Left forelimb (tissue), 1 donor: ENCODE data around the gene GABRR2.
A peak's percentile ranks its signal among the peaks of the same experiment; 100 is the strongest.

Experiments
- DNase-seq: peaks from one replicate; pipeline ENCODE4 v3.0.0-alpha.2; 2018; ENCODE audit warnings: low spot score

The GABRR2 gene

DNA sequence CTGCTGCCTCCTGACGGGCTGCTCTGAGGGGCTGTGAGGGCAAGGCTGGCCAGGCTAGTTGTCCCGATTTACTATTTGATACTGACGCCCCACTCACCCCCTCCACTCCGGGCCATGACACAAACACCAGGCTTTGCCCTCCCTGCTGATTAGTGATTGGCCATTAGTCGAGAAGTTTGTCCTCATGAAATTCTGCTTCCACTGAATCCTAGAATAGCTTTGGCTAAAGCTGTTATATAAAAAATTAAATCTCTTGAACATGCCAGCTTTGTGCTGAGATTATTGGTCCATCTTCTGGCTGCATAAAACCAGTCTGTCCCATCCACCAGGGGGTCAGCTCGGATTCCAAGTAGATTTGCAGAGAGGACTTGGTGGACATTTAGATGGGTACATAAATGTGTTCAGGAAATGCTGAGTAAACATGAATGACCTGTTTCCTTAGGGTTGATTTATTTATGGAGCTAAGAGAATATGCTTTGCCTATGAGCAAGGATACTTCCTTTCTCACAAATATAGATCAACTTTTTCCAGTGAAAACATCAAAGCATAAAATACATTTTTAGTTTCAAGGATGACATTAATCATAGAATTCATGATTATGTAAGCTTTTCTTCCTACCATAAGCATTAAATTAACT, at the start of gene GABRR2:
TSS of gene GABRR2 (minus strand) at position 51 of the 637 bp plus-strand sequence. CDS start 134 bp downstream, outside the sequence.
- DNase-seq, result no peak

DNA sequence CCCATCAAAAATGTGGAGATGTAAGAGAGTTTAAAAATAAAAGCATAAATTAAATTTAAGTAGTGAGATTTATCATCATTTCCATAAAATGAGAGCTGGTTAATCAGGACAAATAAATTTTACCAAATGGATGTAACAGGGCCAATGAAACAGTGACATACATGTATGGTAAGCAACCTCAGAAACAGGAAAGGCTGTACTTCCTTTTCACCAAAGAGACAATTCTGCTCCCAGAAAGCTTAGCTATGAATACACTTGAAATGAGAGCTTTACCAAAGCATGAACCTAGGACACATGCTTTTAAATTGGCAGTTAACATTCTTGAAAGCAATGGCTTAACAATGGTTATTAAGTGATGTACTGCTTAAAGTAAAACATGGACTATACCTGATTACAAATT, 49.5 kb upstream of the GABRR2 start:
- DNase-seq, result no peak

DNA sequence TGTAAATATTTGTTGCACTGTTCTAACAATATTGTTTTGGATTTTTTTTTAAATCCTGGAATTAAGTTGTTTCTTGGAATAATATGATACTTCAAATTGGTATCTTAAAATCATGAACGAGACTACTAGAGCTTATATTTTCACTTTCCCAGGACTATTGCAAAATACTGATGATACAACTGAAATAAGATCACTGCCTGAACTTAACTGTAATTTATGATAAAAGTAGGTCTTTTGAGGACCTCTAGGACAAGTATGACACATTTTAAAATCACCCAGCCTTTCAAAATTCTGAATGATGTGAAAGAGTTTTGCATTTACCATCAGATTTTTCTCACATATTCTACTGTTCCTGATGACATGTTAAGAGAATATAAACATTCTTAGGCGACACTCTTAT, 46.1 kb upstream of the GABRR2 start:
- DNase-seq, result no peak

DNA sequence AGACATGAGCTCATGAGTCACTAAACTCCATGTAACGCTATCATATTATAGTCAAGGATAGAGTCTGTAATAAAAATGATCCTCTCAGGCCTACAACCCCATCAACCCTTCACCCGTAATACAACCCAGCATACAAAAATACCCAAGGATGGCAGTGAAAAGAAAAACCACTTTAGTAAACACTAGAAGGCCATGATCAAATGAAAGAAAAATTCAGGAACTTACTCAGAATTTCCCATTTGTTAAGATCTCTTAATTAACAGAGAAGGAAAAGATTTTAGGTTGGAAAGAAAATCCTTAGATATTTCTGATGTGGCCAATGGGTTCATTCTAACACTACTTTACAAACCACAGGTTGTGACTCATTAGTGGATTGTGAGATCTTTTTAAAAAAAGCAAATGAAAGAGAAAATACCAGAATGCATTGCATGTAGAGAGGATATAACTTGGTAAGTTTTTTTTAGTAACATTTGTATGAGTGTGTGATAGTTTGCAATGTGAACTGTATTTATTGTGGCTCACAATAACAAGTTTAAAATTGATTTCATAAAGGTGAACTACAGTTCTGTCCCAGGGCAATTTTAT, 45.4 kb upstream of the GABRR2 start:
- no peak for DNase-seq

DNA sequence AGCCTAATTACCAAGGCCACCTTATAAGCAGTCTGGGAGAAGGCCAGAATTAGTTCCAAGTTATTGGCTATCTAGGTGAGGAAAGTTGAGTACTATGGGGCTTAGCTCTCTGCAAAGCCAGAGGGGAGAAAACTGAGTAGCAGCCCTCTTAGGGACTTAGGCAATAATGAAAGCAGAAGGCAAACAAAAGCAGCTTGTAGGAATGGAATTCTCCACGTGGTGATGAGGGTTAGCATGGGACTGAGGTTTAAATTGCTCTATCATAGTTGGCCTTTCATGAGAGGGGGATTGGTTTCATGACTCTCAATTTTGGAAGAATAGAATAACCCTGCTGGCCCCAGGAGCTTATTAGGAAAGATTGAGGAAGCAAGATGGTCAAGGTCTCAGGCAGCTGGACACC, 44.5 kb upstream of the GABRR2 start:
- no peak for DNase-seq

DNA sequence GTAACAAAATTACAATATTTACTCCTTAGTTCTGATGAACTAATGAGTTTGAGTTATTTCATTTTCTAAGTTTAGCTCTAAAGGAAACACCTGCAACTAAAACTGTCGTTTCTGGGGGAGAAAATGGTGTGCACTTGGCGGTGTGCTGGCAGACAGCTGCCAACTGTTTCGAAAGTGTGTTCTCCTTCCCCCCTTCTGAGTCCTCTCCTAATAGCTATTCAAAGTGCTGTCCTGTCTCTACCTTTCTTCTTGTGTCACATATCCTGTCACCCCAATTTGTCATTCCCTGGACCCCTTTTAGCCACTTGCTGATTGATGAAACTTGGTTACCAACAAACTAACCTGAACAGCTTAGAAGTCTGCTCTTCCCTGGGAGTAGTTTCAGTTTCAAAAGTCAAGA, 42.3 kb upstream of the GABRR2 start:
- DNase-seq, result no peak

DNA sequence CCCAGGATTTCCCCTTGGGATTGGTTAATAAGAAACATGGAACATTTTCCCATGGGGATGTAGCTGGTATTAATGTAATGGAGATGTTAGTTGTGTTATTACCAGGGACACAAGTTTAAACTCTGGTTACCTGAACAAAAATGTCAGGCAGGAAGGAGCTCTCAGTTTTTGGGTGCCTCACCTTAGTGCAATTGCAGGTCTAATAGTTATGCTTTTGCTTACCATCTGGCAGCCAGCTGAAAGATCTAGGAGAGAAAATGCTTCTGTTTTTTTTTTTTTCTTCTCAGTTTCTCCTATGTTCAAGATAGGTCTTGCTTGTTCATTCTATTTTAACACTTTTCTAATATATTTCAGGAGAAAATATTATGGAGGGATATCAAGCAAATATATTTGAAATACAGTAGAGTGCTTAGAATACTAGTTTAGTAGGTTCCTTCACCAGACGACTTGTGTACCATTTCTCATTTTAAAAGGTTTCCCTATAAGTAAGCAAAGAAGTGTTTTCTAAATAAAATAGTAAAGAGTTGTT, 41.6 kb upstream of the GABRR2 start:
- DNase-seq, result no peak

DNA sequence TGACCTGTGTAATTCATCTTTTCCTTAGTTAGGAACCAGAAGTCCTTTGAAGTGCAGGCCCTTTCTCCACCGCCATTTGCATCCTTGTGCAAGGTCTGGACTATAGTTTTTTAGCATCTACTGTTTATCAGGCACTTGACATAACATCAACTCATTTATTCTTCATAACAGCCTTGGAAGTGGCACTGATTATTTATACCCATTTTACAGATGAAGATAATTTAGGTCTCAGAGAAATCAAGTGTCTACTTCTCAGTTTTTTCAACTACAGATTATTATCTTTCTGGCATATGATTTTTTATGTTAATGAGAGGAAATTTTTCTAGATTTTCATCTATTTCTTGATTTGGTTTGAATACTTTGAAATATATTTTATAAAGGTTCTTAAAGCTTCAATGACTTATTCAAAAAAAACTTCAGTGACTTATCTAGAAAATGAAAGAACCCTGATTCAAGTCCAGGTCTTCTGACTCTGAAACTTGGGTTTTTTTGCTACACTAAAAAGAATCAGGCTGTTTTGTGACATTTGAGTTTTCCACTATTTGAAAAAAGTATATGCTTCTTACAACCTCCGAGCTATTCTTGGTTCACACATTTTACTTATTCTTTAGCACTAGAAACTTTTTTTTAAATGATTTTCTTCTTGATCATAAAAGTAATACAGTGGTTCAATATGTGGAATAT, 40.6 kb upstream of the GABRR2 start:
- no peak for DNase-seq

DNA sequence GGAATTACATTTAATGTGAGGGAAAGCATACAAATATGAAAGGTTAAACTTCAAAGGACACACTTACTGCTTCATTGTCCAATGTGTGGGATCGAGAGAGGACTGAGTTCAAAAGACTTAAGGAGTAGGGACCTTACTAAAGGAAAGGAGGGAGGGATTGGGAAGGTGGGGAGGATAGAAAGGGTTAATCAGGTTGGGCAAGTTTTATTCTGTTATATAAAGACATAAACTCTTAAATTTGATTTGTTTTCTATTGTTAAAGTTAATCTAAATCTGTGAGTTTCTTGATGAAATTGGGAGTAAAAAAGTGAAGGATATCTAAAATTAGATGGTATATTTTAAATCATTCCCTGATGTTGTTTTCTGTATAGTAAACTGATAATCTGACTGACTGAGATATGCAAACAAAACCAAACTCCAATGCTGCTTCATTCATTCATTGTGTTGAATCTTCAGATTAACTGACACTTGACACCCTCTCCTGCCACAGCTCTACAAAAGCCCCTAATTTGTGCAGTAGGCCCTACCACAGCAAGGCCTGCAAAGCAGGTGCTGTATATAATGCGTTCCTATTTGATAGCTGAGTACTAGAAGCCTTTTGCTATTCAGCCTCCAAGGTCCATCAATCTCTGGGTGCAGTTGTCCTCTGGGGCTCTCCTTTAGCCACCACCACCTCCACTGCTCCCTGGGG, 38.7 kb upstream of the GABRR2 start:
- no peak for DNase-seq

DNA sequence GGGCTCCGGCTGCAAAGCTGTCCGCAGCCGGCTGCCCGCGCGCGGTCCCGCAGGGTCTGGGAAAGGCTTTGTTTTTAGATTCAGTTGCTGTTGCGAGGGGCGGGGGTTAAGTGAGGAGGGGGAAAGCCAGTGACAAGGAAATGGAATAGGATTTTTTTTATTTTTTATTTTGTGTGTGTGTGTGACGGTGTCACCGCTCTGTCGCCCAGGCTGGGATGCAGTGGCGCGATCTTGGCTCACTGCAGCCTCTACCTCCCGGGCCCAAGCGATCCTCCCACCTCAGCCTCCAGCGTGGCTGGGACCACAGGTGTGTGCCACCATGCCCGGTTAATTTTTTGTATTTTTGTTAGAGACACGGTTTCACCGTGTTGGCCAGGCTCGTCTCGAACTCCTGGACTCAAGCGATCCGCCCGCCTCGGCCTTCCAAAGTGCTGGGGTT, 38.0 kb upstream of the GABRR2 start:
- DNase-seq, result no peak

DNA sequence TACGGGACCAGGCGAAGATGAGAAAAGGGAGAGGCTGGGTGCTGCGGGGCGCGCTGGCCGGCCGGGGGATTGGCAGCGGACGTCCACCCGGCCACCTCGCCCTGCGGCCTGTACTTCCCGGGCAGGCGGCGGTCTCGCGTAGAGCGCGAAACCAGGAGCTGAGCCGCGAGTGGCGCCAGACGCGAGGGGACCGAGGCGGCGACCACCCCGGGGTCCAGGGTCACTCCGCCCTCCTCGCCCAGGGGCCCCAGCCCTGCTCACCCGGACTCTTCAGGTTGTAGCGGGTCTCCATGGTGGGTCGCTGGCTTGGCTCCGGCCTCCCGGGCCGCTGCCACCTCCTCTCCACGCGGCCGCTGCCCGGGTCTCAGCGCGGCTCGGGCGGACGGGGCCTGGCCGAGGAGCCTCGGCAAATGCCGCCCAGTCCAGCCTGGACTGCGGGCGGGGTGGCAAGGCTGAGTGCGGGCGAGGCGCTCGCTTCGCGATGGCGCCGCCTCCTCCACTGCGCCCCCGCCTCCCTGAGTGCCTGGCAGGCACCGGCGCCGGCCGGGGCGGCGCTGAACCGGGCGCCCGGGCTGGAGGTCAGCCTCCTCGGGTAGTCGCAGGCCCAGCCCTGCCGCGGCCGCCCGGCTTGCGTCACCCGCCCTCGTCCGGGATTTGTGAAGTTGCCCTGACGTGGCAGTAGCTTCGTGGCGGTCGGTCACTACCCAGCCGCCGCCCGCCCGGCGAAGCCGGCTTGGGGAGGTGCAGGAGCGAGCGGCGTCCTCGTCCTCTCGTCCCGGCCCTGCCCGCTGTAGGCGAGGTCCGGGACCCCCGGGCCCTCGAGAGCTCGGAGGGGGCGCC, 37.4 kb upstream of the GABRR2 start, which contains the start of gene UBE2J1:
TSS of gene UBE2J1 (minus strand) at position 445 of the 840 bp plus-strand sequence. CDS start at position 292, 153 bp downstream.
- DNase-seq, result peak; percentile 94

DNA sequence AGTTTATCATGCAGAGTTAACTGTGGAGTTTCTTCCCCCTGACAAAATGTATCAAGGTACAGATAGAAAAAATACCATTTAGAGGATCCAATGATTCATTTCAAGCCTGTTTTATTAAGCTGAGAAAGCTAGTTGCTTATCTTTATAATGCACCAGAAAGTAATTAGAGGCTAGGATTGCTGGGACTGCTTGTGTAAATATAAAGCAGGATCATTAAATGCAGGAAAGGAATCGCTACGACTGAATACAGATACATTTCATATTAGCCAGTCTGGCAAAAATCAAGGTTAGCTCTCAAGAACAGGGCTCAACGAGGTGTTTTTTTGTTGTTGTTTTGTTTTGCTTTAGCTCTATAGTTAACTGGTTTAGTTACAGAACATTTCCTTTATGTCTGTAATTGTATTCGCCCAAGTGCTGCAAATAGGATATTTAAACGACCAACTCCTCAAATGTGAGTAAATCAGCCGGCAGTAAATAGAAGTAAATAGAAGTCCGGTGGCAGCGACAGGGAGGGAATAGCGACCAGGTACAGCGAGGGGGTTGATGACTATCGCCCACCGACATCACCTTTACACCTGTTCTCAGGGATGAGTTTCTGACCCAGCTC, 36.7 kb upstream of the GABRR2 start:
- no peak for DNase-seq

DNA sequence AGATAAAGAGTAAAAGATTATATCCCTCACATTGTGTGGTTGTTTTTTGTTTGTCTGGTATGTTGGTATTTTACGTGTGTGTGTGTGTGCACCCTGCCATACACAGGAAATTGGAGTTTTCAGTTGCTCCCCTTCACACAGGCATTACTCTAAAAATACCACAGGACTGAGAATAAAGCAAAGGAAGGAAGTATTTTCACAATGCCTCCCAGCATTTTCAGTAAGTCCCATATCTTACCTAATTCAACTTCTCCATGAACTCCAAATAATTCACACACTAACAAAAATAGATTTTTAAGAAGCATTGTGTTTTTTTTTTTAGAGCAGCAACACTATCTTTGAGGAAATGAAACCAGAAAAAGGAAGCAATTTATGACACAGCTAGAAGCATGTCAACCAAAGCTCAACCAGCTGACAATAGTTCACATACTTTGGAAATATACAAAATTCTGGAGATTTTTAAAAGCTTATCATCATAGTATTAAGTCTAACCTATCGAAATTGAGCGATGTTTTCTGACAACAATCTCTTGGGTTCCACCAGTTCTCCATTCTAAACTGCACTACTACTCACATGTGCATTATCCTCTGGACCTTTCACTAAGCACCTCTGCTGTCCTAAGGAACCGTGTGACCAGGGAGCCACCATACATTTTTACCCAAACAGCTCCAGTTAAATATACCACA, 35.3 kb upstream of the GABRR2 start:
- no peak for DNase-seq

DNA sequence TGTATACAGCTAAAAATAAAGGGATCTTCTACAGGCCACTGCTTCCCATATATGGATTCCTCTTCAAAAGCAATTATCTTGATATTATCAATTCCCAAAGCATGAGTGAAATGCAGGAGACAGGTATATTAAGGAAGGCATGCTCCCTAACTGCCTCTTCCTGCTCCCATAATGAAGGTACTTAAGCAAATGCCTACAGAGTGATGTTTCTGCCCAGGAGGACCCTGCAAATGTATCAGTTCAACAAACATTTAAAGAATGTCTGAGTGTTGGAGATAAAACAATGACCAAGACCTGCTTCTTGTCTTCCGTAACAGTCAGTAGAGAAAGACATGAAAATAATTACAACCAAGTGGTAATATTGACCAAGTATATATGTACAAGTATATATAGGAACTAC, 33.3 kb upstream of the GABRR2 start:
- DNase-seq, result no peak

DNA sequence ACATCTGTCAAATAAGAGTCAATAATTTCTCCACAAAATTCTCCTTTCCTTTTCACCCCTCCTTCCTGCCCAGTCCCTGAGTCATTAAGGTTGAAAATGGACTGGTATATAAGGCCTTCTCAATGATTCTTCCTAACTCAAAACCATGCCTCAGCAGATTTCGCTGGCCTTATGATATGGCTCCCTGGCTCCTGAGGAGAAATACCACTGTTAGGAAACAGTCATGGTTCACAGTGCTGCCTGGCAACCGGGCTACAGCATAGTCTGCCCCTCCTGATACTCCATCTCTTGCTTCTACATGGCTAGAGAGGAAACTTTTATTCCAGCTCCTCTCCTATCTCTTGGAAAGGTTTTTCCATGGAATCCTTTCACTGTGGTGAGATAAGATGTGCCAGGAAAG, 32.7 kb upstream of the GABRR2 start:
- no peak for DNase-seq

DNA sequence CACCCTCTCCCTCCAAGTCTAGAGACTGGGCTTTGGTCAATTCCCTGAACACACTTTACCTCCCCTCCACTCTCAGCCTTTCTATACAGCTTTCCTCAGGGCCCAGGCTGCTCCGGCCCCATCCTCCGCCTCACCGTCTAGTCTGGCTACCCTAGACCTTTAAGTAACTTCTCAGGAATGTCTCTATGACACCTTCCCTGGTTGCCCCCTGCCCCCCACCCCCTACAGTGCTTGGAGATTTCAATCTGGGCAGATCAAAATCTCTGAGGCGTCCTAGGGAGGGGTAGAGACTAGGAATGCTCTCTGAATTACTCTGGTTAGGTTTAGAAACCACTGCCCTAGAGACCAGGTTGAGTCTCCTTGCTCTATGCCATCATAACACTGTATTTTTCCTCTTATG, 31.3 kb upstream of the GABRR2 start:
- DNase-seq, result no peak

DNA sequence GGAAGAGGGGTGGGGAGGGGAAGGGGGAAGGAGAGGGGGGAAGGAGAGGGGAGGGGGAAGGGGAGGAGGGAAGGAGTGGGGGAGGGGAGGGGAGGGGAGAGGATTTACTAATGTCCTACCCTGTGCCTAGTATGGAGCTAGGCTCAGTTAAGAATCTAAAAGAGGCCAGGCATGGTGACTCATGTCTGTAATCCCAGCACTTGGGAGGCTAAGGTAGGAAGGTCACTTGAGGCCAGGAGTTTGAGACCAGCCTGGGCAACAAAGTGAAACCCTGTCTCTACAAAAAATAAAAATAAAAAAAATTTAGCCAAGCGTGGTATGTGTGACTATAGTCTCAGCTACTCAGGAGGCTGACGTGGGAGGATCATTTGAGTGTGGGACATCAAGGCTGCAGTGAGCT, 24.5 kb upstream of the GABRR2 start:
- DNase-seq, result no peak

DNA sequence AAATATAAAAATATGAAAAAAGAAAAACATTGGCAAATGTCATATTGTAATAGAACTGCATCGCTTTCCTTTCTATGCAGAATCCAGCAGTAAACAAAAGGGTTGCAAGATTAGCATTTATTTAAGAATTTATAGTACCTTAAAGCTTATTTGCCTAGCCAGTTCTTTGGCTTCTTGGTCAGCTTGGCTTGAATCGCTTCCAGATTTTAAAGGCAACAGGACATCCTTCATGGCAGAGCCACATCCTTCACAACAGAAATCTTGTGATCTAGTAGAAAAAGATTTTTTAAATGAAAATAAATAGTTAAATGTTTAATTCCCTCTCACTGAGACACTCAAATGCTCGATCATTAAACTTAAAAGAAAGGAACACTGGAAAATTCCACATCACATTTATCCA, 20.1 kb upstream of the GABRR2 start:
- no peak for DNase-seq

DNA sequence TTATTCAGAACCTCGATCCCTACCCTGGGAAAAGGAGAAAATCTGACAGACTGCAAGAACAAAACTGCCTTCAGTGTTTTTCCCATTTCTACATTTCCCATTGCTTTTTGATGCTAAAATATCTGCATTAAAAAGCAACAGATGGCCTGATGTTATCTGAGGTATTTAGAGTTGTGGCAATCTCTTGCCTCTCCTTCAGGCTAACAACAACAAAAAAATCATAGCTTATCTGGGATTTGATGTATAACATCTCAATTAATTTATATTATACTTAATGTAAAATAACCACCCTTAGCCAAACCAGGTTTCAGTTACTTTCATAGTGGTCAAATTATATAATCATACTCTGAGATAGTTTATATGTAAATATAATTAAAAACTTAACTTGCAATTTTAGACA, 15.8 kb upstream of the GABRR2 start:
- DNase-seq, result no peak

DNA sequence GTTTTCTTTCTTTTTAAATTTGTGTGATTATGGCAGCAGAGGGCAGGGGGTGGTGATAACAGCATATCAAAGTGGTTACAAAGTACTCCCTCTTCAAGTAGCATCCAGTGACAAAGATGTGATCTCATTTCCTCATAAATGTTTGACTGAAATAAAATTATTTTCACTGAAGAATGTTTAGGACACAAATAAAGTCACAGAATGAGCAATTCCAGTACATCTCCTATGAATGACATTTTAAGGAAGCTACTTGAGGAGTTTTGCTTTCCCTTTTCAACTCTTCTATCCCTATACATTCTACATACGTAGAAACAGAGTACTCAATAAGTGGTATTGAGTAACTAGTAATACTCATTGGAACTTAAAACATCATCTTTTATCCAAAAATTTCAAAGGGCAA, 13.9 kb upstream of the GABRR2 start:
- DNase-seq, result no peak

DNA sequence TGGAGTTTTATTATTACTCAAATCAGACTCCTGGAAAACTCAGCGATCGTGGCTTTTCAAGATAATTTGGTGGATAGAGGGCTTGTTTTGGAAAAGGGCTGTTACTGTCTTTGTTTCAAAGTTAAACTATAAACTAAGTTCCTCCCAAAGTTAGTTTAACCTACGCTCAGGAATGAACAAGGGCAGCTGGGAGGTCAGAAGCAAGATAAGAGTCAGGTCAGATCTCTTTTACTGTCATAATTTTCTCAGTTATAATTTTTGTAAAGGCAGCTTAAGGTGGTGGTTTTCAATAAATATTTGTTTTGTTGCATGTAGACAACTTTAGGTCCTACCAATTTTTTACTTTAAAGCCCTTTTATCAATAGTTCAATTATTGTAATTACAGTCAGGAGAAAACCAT, 9.2 kb upstream of the GABRR2 start:
- no peak for DNase-seq
